ENCODE data around the gene GBF1.
A peak's percentile ranks its signal among the peaks of the same experiment; 100 is the strongest.
"Not testable (repeated sequence)": the region's sequence is repeated elsewhere in the genome, so short reads cannot be mapped to it uniquely, and the experiment has no call there.

Gene GBF1

GRCh38 chr10:102298899-102299298, 53.6 kb downstream of the GBF1 start:
- H3K79me2 ChIP-seq (ENCODE audit: insufficient read depth, low read depth) = peaks cover 19% of the 10 kb centered on the region; the same call in 1 of the 2 replicates
- no peak overlapping the region for H3K4me3 ChIP-seq (IDR thresholded peaks at IDR 0.05; ENCODE audit: insufficient read depth, low read depth, low read length)
- no peaks in the 10 kb centered on the region for H3K36me3 ChIP-seq (ENCODE audit: insufficient read depth)
- H3K4me2 ChIP-seq = no peak overlapping the region
- TF ChIP-seq CTCF (conservative IDR thresholded peaks at IDR 0.05; ENCODE audit: low read depth, low read length) = no peak
- no peak overlapping the region for H3K9ac ChIP-seq
- no peaks in the 10 kb centered on the region for H4K20me1 ChIP-seq (ENCODE audit: insufficient read depth)
- no peaks in the 10 kb centered on the region for H3K27me3 ChIP-seq (ENCODE audit: insufficient read depth, low read depth)
- H3K27ac ChIP-seq = no peak overlapping the region
- no peak overlapping the region for H2AFZ ChIP-seq (ENCODE audit: low read depth)
- H3K4me1 ChIP-seq (ENCODE audit: low read depth, poor library complexity, severe bottlenecking) = peaks cover 40% of the 10 kb centered on the region

- Histone ChIP-seq H3K4me1 (ENCODE audit: low read depth, poor library complexity, severe bottlenecking) (peaks cover 40% of the 10 kb centered on the region), H3K4me3 (IDR thresholded peaks at IDR 0.05; ENCODE audit: insufficient read depth, low read depth, low read length) (no peak overlapping the region), H3K79me2 (ENCODE audit: insufficient read depth, low read depth) (peaks cover 19% of the 10 kb centered on the region; the same call in 1 of the 2 replicates), H2AFZ (ENCODE audit: low read depth) (no peak overlapping the region), H3K9ac (no peak overlapping the region), H3K27me3 (ENCODE audit: insufficient read depth, low read depth) (no peaks in the 10 kb centered on the region), H3K36me3 (ENCODE audit: insufficient read depth) (no peaks in the 10 kb centered on the region), H3K27ac (no peak overlapping the region; the same call in 1 of the 2 replicates), H3K4me2 (peak overlapping the region; percentile 10; the same call in 1 of the 2 replicates), H4K20me1 (ENCODE audit: insufficient read depth) (no peaks in the 10 kb centered on the region)
- no peak for TF ChIP-seq CTCF (conservative IDR thresholded peaks at IDR 0.05; ENCODE audit: low read depth, low read length)
Measured at GRCh38 chr10:102299873-102300272, 54.5 kb downstream of the GBF1 start.

GRCh38 chr10:102300278-102300843, 55.0 kb downstream of the GBF1 start:
- no peak overlapping the region for H3K4me3 ChIP-seq (IDR thresholded peaks at IDR 0.05; ENCODE audit: insufficient read depth, low read depth, low read length)
- H4K20me1 ChIP-seq (ENCODE audit: insufficient read depth) = no peaks in the 10 kb centered on the region
- peaks cover 19% of the 10 kb centered on the region; the same call in 1 of the 2 replicates for H3K79me2 ChIP-seq (ENCODE audit: insufficient read depth, low read depth)

GRCh38 chr10:102300912-102301311, 55.6 kb downstream of the GBF1 start:
- Histone ChIP-seq H3K4me1 (ENCODE audit: low read depth, poor library complexity, severe bottlenecking) (peaks cover 40% of the 10 kb centered on the region), H3K79me2 (ENCODE audit: insufficient read depth, low read depth) (peaks cover 19% of the 10 kb centered on the region; the same call in 1 of the 2 replicates)
- not testable (repeated sequence) for H3K9ac ChIP-seq; H3K27me3 ChIP-seq (ENCODE audit: insufficient read depth, low read depth); H2AFZ ChIP-seq (ENCODE audit: low read depth); H3K4me2 ChIP-seq; H4K20me1 ChIP-seq (ENCODE audit: insufficient read depth); H3K36me3 ChIP-seq (ENCODE audit: insufficient read depth); H3K27ac ChIP-seq; H3K4me3 ChIP-seq (IDR thresholded peaks at IDR 0.05; ENCODE audit: insufficient read depth, low read depth, low read length)

More at GRCh38 chr10:102300278-102300843, 55.0 kb downstream of the GBF1 start:
- no peak for TF ChIP-seq CTCF (conservative IDR thresholded peaks at IDR 0.05; ENCODE audit: low read depth, low read length)
- Histone ChIP-seq H3K4me1 (ENCODE audit: low read depth, poor library complexity, severe bottlenecking) (peaks cover 40% of the 10 kb centered on the region), H3K36me3 (ENCODE audit: insufficient read depth) (no peaks in the 10 kb centered on the region), H3K27me3 (ENCODE audit: insufficient read depth, low read depth) (no peaks in the 10 kb centered on the region), H3K27ac (no peak overlapping the region; the same call in 1 of the 2 replicates), H3K4me2 (peak overlapping the region; percentile 10; the same call in 1 of the 2 replicates), H3K9ac (no peak overlapping the region), H2AFZ (ENCODE audit: low read depth) (no peak overlapping the region)

GRCh38 chr10:102301332-102301731, 56.0 kb downstream of the GBF1 start:
- peaks cover 19% of the 10 kb centered on the region; the same call in 1 of the 2 replicates for H3K79me2 ChIP-seq (ENCODE audit: insufficient read depth, low read depth)

More at GRCh38 chr10:102301332-102301731, 56.0 kb downstream of the GBF1 start:
- not testable (repeated sequence) for H4K20me1 ChIP-seq (ENCODE audit: insufficient read depth); H3K9ac ChIP-seq; H3K36me3 ChIP-seq (ENCODE audit: insufficient read depth); H3K4me2 ChIP-seq; H2AFZ ChIP-seq (ENCODE audit: low read depth); H3K4me3 ChIP-seq (IDR thresholded peaks at IDR 0.05; ENCODE audit: insufficient read depth, low read depth, low read length); H3K27ac ChIP-seq; H3K27me3 ChIP-seq (ENCODE audit: insufficient read depth, low read depth)
- peaks cover 39% of the 10 kb centered on the region for H3K4me1 ChIP-seq (ENCODE audit: low read depth, poor library complexity, severe bottlenecking)

Measured in KMS-11 (cell line).